ENCODE data around the gene CATSPER3.

- no peak for TF ChIP-seq CTCF (conservative IDR thresholded peaks at IDR 0.05 in 1 of 2, IDR thresholded peaks at IDR 0.05 in 1 of 2; ENCODE audit: low read depth in 1 of 2, low read length in 2 of 2)
- TF ChIP-seq EZH2 (IDR thresholded peaks at IDR 0.05; ENCODE audit: low read length, missing control alignments), result no peak
Measured at GRCh38 chr5:135036405-135036804, 68.7 kb downstream of the CATSPER3 start.

Measured in fibroblast of lung (primary cell).